ENCODE data around the gene HYPK. TPM values are rescaled to one million over a fixed set of nuclear protein-coding genes. Genes with fewer than 3 reads are reported as not detected.

Gene HYPK
- total RNA-seq, 2 donors from 2014 or later = 15.0 to 16.5 TPM

DNA sequence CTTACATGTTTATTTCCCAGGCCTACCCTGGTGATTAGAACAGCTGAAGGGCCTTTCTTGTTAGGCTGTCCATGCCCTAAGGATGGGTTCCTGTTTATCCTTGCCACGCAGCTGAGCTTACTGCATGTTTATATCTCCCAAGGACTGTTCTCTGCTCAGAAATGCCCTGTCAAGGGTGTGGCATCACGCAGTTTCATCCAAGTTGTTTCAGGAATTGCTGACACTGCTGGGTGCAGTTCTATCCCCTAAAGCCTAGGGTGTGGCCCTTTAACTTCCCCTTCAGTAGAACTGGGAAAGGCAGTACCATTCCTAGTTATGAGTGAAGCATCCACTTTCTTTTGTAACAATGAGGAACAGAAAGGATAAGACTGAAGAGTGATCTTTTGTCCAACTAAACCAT lies 28.6 kb upstream of the HYPK start:
- Histone ChIP-seq H3K9me3 (no peaks in the 10 kb centered on the region), H3K4me1 (peaks cover 0 to 11% of the 10 kb centered on the region in 2 donors), H3K27me3 (no peaks in the 10 kb centered on the region), H3K4me3 (no peak overlapping the region), H3K27ac (no peak overlapping the region), H3K36me3 (peaks cover 71% of the 10 kb centered on the region)
- DNase-seq (ENCODE audit: low spot score) = no peak
- TF ChIP-seq, protein P1, sequence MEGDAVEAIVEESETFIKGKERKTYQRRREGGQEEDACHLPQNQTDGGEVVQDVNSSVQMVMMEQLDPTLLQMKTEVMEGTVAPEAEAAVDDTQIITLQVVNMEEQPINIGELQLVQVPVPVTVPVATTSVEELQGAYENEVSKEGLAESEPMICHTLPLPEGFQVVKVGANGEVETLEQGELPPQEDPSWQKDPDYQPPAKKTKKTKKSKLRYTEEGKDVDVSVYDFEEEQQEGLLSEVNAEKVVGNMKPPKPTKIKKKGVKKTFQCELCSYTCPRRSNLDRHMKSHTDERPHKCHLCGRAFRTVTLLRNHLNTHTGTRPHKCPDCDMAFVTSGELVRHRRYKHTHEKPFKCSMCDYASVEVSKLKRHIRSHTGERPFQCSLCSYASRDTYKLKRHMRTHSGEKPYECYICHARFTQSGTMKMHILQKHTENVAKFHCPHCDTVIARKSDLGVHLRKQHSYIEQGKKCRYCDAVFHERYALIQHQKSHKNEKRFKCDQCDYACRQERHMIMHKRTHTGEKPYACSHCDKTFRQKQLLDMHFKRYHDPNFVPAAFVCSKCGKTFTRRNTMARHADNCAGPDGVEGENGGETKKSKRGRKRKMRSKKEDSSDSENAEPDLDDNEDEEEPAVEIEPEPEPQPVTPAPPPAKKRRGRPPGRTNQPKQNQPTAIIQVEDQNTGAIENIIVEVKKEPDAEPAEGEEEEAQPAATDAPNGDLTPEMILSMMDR (IDR thresholded peaks at IDR 0.05) = no peak

DNA sequence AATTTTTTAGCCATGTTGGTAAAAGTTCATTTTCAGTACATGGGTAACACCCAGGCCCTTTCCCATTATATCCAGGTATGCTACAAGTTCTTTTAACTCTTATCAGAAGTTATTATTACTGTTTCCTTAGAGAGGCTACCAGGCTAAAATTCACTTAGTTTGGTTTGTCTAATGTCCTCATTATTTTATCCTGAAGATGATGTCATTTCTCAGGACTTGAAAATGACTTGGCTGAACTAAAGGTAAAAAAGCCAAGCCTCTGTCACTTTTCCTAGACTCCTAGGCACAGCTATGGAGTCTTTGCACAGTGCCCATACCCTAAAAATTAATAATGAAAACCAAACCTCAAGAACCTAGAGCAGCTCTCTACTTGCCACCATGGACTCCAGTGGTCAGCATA lies 27.8 kb upstream of the HYPK start:
- no peaks in the 10 kb centered on the region for H3K27me3 ChIP-seq
- H3K9me3 ChIP-seq = no peaks in the 10 kb centered on the region
- H3K4me1 ChIP-seq = peaks cover 0 to 14% of the 10 kb centered on the region in 2 donors
- TF ChIP-seq, protein P1 (IDR thresholded peaks at IDR 0.05) = no peak
- no peak overlapping the region for H3K27ac ChIP-seq
- no peak for DNase-seq (ENCODE audit: low spot score)
- peaks cover 63% of the 10 kb centered on the region for H3K36me3 ChIP-seq
- no peak overlapping the region for H3K4me3 ChIP-seq

DNA sequence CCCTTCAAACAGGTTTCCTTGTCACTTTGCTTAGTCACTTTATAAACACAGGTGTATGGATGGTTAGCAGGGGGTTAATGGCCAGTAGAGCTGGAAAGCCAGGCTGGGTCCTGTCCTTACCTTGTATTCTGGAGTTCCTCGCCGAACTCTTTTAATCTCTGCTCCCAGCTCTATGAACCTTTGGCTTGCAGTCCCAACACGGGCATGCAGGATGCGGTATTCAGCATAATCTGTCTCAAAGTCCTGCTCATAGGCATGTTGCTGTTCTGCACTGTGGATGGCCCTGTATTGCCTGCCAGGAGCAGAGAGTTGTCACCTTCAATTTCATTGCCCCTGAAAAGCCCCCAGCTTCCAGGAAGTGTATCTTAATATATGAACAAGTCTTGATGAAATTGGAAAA lies 26.3 kb upstream of the HYPK start:
- Histone ChIP-seq H3K27ac (no peak overlapping the region), H3K36me3 (peaks cover 49% of the 10 kb centered on the region)
- no peak for DNase-seq (ENCODE audit: low spot score)

GRCh38 chr15:43775411-43775965 lies 24.9 kb upstream of the HYPK start:
- Histone ChIP-seq H3K27ac (peak overlapping the region; percentile 93 to 94), H3K9me3 (no peaks in the 10 kb centered on the region), H3K4me3 (no peak overlapping the region), H3K36me3 (peaks cover 37% of the 10 kb centered on the region), H3K27me3 (no peaks in the 10 kb centered on the region), H3K4me1 (peaks cover 0 to 21% of the 10 kb centered on the region in 2 donors)
- TF ChIP-seq, protein P1 (IDR thresholded peaks at IDR 0.05) = peak in 1 of 2 donors; percentile 48
- DNase-seq (ENCODE audit: low spot score) = no peak

More for the DNA sequence above, 26.3 kb upstream of the HYPK start:
- H3K9me3 ChIP-seq = no peaks in the 10 kb centered on the region
- H3K4me1 ChIP-seq = peaks cover 0 to 21% of the 10 kb centered on the region in 2 donors
- H3K4me3 ChIP-seq = no peak overlapping the region
- no peaks in the 10 kb centered on the region for H3K27me3 ChIP-seq
- TF ChIP-seq, protein P1 (IDR thresholded peaks at IDR 0.05) = no peak

- TF ChIP-seq, protein P1 (IDR thresholded peaks at IDR 0.05) = no peak
- DNase-seq (ENCODE audit: low spot score) = no peak
- peaks cover 0 to 21% of the 10 kb centered on the region in 2 donors for H3K4me1 ChIP-seq
Observed at GRCh38 chr15:43776101-43776717, 24.2 kb upstream of the HYPK start.

More at GRCh38 chr15:43776101-43776717, 24.2 kb upstream of the HYPK start:
- peak overlapping the region; percentile 93 to 94 for H3K27ac ChIP-seq
- H3K27me3 ChIP-seq = no peaks in the 10 kb centered on the region
- peak overlapping the region; percentile 52 to 70 for H3K4me3 ChIP-seq
- H3K36me3 ChIP-seq = peaks cover 30% of the 10 kb centered on the region
- no peaks in the 10 kb centered on the region for H3K9me3 ChIP-seq

Data from right atrium auricular region (tissue), 2 donors.